Tibial nerve (tissue), 4 donors: ENCODE measurements around the gene MED19. TPM values are rescaled to one million over a fixed set of nuclear protein-coding genes. Genes with fewer than 3 reads are reported as not detected.

Source experiments
- DNase-seq, 2 donors: peaks; one replicate each; pipeline ENCODE4 v3.0.0-alpha.2; 2019; ENCODE audit warnings: low spot score in 2 of 2
- H3K27ac ChIP-seq, 4 donors: fragments of 200-600 bp; sonication (generic) in 3 of 4; one replicate each; pipeline ENCODE4 v1.5.1; 2017 to 2019; ENCODE audit warnings: mild to moderate bottlenecking in 1 of 4
- H3K27me3 ChIP-seq, 2 donors: fragments of 200-600 bp; sonication (generic) in 1 of 2; one replicate each; pipeline versions ENCODE4 v1.5.1 to v1.6.0; 2017 to 2019
- H3K36me3 ChIP-seq, 3 donors: fragments of 200-600 bp; sonication (generic); one replicate each; pipeline ENCODE4 v1.5.1; 2018 to 2019
- H3K4me1 ChIP-seq, 4 donors: fragments of 200-600 bp; sonication (generic) in 3 of 4; one replicate each; pipeline ENCODE4 v1.5.1; 2017 to 2019
- H3K4me3 ChIP-seq, 4 donors: fragments of 200-600 bp; sonication (generic) in 3 of 4; one replicate each; pipeline ENCODE4 v1.5.1; 2017 to 2019; ENCODE audit warnings: mild to moderate bottlenecking in 1 of 4, moderate library complexity in 1 of 4
- H3K9me3 ChIP-seq, 4 donors: fragments of 200-600 bp; sonication (generic) in 3 of 4; one replicate each; pipeline ENCODE4 v1.5.1; 2017 to 2019
- EP300 ChIP-seq, 2 donors: sonication (generic); formaldehyde crosslinking; IDR thresholded peaks; one replicate each; pipeline ENCODE4 v1.6.1; 2017; ENCODE audit warnings: antibody characterized with exemption in 2 of 2, mild to moderate bottlenecking in 1 of 2
- POLR2A ChIP-seq, 2 donors: fragments of 450-650 bp; IDR thresholded peaks; one replicate each; pipeline ENCODE4 v1.6.1; 2017; ENCODE audit warnings: antibody characterized with exemption in 2 of 2, mild to moderate bottlenecking in 2 of 2, moderate library complexity in 2 of 2
- WGBS, 2 donors: methylation state at CpG; one replicate each; pipeline ENCODE4 v1.1.5; 2018; 5-methylcytosine and 5-hydroxymethylcytosine counted together
- total RNA-seq, 4 donors: library from RNA; depleted of rRNA; stranded (reverse); fragments of >200 nt; gene quantifications; one replicate each; pipeline ENCODE4 v1.1.0, GENCODE V29; 2016
- TF ChIP-seq, protein P1 (sequence below), 5 experiments: fragments of 200-600 bp in 3 of 5; fragments of 450-650 bp in 2 of 5; sonication (generic) in 3 of 5; IDR thresholded peaks; one replicate each; pipeline ENCODE4 v1.5.1; 2016 to 2019; ENCODE audit warnings: antibody characterized with exemption in 5 of 5, mild to moderate bottlenecking in 3 of 5, moderate library complexity in 2 of 5

Gene MED19
- total RNA-seq, 4 donors from 2014 or later = 11.9 to 17.3 (median 15.4) TPM

DNA sequence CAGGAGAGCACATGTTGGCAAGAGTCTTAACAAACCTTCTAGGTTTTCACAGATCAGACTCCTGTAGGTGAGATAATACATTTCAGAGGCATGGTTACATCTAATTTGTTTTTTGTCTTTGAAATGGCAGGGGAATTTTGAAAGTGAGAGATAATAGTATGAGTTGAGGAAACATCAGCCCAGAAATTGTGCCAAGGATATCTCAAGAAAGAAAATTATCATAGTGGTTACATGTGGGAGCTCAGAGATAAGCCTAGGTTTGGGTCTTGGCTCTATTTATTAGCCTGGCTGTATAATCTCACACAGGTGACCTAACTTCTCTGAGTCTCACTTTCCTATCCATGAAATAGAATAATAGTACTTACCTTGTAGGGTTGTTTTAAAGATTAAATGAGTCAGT, 39.2 kb upstream of the MED19 start:
- TF ChIP-seq EP300 (IDR thresholded peaks at IDR 0.05) (no peak), POLR2A (IDR thresholded peaks at IDR 0.05) (no peak)
- TF ChIP-seq, protein P1, sequence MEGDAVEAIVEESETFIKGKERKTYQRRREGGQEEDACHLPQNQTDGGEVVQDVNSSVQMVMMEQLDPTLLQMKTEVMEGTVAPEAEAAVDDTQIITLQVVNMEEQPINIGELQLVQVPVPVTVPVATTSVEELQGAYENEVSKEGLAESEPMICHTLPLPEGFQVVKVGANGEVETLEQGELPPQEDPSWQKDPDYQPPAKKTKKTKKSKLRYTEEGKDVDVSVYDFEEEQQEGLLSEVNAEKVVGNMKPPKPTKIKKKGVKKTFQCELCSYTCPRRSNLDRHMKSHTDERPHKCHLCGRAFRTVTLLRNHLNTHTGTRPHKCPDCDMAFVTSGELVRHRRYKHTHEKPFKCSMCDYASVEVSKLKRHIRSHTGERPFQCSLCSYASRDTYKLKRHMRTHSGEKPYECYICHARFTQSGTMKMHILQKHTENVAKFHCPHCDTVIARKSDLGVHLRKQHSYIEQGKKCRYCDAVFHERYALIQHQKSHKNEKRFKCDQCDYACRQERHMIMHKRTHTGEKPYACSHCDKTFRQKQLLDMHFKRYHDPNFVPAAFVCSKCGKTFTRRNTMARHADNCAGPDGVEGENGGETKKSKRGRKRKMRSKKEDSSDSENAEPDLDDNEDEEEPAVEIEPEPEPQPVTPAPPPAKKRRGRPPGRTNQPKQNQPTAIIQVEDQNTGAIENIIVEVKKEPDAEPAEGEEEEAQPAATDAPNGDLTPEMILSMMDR (IDR thresholded peaks at IDR 0.05) = no peak
- Histone ChIP-seq H3K27ac (no peak overlapping the region), H3K36me3 (peaks cover 0 to 43% (median 0%) of the 10 kb centered on the region in 3 donors)

DNA sequence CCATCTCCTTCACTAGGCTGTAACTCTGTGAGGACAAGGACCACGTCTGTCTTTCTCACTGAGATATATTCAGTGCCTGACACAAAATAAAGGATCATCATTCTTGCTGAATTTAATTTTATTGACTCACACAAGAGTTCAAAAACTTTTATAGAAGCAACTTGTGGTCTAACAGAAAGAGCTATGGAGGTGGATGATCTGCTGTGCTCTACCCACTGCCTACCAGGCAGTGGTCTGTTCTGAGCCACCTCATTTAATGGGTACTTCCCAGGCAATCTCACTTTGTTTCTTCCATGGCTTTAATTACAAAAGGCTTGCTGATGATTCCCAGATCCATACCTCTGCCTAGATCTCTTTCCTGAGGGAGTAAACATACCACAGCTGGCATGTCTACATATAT, 34.9 kb upstream of the MED19 start:
- H3K9me3 ChIP-seq = no peaks in the 10 kb centered on the region
- H3K4me1 ChIP-seq = peaks cover 0 to 25% (median 8%) of the 10 kb centered on the region in 4 donors
- H3K27me3 ChIP-seq = no peaks in the 10 kb centered on the region
- 85 to 100% methylated on average over 1 of the region's 1 CpG for WGBS, 2 donors
- peaks cover 0 to 73% (median 7%) of the 10 kb centered on the region in 3 donors for H3K36me3 ChIP-seq
- DNase-seq = no peak
- peak overlapping the region in 1 of 4 donors; percentile 11 for H3K27ac ChIP-seq
- TF ChIP-seq, protein P1 (IDR thresholded peaks at IDR 0.05) = no peak
- TF ChIP-seq EP300 (IDR thresholded peaks at IDR 0.05) (no peak), POLR2A (IDR thresholded peaks at IDR 0.05) (no peak)
- H3K4me3 ChIP-seq = no peak overlapping the region

More for the DNA sequence above, 39.2 kb upstream of the MED19 start:
- Histone ChIP-seq H3K4me3 (no peak overlapping the region), H3K4me1 (peaks cover 0 to 8% (median 0%) of the 10 kb centered on the region in 4 donors), H3K9me3 (no peaks in the 10 kb centered on the region), H3K27me3 (no peaks in the 10 kb centered on the region)
- no peak for DNase-seq

DNA sequence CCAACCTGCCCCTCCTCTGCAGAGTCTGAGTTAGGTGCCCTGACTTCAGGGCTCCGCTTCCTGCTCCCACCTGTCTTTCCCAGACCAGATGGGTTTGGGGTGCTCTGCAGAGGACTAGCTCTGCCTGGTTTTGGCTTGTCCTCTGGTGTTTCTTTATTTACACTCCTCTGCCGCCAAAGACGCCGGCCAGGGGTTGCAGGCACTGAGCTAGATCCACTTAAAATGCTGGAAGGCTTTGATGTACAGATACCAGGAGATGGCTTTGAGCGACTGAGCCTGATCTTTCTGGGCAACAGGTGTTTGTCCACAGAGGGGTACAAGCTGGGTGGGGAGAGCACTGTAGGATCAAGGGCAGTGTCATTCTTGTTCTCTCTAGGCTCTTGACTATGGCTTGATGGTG, 33.2 kb upstream of the MED19 start:
- Histone ChIP-seq H3K27me3 (no peaks in the 10 kb centered on the region), H3K9me3 (no peaks in the 10 kb centered on the region), H3K36me3 (peaks cover 0 to 67% (median 7%) of the 10 kb centered on the region in 3 donors), H3K4me1 (peaks cover 0 to 28% (median 9%) of the 10 kb centered on the region in 4 donors), H3K4me3 (no peak overlapping the region), H3K27ac (no peak overlapping the region)
- DNase-seq = no peak
- WGBS, 2 donors = 86 to 89% methylated on average over 5 of the region's 5 CpGs
- TF ChIP-seq, protein P1 (IDR thresholded peaks at IDR 0.05) = no peak
- no peak for TF ChIP-seq EP300 (IDR thresholded peaks at IDR 0.05)

DNA sequence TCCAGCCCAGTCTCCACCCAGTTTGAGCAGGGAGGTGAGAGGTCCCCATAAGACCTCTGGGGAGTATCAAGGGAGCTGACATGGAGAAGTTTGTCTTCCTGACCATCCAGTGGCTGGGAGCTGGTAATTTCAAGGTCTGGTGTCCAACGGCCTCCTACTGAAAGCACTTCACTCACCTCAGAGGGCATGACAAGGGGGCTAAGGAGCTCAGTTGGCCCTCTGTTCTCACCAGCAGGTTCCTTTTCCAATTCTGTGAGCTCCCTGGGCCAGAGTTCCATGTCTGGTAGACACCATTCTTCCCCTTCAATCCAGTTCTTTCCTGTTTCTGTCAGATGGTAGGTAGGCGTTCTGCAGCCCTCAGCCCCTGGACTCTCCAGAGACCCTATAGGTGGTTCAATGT, 32.3 kb upstream of the MED19 start:
- Histone ChIP-seq H3K4me1 (peaks cover 0 to 28% (median 9%) of the 10 kb centered on the region in 4 donors), H3K27me3 (no peaks in the 10 kb centered on the region), H3K9me3 (no peaks in the 10 kb centered on the region), H3K27ac (no peak overlapping the region), H3K36me3 (peaks cover 0 to 64% (median 7%) of the 10 kb centered on the region in 3 donors), H3K4me3 (no peak overlapping the region)
- DNase-seq = no peak
- TF ChIP-seq, protein P1 (IDR thresholded peaks at IDR 0.05) = no peak
- TF ChIP-seq EP300 (IDR thresholded peaks at IDR 0.05) (no peak), POLR2A (IDR thresholded peaks at IDR 0.05) (no peak)
- 71 to 85% methylated on average over 2 of the region's 2 CpGs for WGBS, 2 donors

DNA sequence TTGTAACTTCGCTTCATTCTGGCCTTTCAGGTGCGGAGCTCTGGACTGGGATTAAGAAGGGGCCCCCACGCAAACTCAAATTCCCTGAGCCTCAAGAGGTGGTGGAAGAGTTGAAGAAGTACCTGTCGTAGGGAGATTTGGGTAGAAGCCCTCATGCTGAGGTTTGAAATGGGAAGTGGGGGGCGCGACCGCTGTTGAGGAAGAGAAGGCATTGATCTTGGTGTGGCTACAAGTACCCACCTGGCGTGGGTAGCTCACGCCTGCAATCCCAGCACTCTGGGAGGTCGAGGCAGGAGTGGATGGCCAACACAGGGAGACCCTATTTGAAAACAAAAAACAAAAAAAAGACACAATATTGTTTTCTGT, 30.1 kb upstream of the MED19 start:
- Histone ChIP-seq H3K27ac (peak overlapping the region; percentile 29 to 95 (median 94)), H3K27me3 (no peaks in the 10 kb centered on the region), H3K36me3 (peaks cover 0 to 72% (median 7%) of the 10 kb centered on the region in 3 donors), H3K4me1 (peaks cover 0 to 28% (median 9%) of the 10 kb centered on the region in 4 donors), H3K9me3 (no peaks in the 10 kb centered on the region), H3K4me3 (peak overlapping the region; percentile 50 to 92 (median 78))
- no peak for DNase-seq
- TF ChIP-seq, protein P1 (IDR thresholded peaks at IDR 0.05) = no peak
- no peak for TF ChIP-seq EP300 (IDR thresholded peaks at IDR 0.05)
- TF ChIP-seq POLR2A (IDR thresholded peaks at IDR 0.05) = no peak
- 2 to 6% methylated on average over 10 of the region's 10 CpGs for WGBS, 2 donors
